ENCODE measurements around the gene CMSS1.

The CMSS1 gene

DNA sequence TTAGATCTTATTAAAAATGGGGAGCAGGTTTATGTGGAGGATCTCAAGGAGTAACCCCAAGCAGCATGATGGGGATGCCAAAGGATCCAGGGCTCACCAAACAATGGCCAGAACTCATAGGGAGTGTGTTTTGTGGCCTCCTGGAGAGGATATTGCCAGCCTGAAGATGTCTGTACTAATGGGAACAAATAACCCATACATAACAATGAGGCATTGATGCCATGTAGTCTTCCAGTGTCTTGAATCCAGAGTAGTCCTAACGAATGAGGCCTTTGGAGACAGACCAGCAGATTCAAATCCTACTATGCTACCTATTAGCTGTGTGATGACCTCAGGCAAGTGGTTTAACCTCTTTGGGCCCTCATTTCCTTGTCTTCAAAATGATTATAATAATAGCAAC, 45.0 kb upstream of the CMSS1 start:
- TF ChIP-seq, protein P1, sequence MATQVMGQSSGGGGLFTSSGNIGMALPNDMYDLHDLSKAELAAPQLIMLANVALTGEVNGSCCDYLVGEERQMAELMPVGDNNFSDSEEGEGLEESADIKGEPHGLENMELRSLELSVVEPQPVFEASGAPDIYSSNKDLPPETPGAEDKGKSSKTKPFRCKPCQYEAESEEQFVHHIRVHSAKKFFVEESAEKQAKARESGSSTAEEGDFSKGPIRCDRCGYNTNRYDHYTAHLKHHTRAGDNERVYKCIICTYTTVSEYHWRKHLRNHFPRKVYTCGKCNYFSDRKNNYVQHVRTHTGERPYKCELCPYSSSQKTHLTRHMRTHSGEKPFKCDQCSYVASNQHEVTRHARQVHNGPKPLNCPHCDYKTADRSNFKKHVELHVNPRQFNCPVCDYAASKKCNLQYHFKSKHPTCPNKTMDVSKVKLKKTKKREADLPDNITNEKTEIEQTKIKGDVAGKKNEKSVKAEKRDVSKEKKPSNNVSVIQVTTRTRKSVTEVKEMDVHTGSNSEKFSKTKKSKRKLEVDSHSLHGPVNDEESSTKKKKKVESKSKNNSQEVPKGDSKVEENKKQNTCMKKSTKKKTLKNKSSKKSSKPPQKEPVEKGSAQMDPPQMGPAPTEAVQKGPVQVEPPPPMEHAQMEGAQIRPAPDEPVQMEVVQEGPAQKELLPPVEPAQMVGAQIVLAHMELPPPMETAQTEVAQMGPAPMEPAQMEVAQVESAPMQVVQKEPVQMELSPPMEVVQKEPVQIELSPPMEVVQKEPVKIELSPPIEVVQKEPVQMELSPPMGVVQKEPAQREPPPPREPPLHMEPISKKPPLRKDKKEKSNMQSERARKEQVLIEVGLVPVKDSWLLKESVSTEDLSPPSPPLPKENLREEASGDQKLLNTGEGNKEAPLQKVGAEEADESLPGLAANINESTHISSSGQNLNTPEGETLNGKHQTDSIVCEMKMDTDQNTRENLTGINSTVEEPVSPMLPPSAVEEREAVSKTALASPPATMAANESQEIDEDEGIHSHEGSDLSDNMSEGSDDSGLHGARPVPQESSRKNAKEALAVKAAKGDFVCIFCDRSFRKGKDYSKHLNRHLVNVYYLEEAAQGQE (IDR thresholded peaks at IDR 0.05; ENCODE audit: insufficient read depth in 1 of 2, low read depth in 2 of 2, low read length in 2 of 2) = no peak
- TF ChIP-seq SIN3A (IDR thresholded peaks at IDR 0.05; ENCODE audit: borderline replicate concordance, insufficient read depth, low read length) = no peak
- no peak for TF ChIP-seq POLR2AphosphoS5 (IDR thresholded peaks at IDR 0.05; ENCODE audit: low read depth, low read length)
- TF ChIP-seq TAF1 (IDR thresholded peaks at IDR 0.05; ENCODE audit: borderline replicate concordance, insufficient read depth, low read length) = no peak
- no peak for TF ChIP-seq FOXP2 (optimal IDR thresholded peaks at IDR 0.05; ENCODE audit: borderline replicate concordance, extremely low read depth, extremely low read length, insufficient read depth)

GRCh38 chr3:99774467-99774866, 43.2 kb upstream of the CMSS1 start:
- TF ChIP-seq, protein P1 (IDR thresholded peaks at IDR 0.05; ENCODE audit: insufficient read depth in 1 of 2, low read depth in 2 of 2, low read length in 2 of 2) = no peak
- TF ChIP-seq POLR2AphosphoS5 (IDR thresholded peaks at IDR 0.05; ENCODE audit: low read depth, low read length) (no peak), TAF1 (IDR thresholded peaks at IDR 0.05; ENCODE audit: borderline replicate concordance, insufficient read depth, low read length) (no peak), SIN3A (IDR thresholded peaks at IDR 0.05; ENCODE audit: borderline replicate concordance, insufficient read depth, low read length) (no peak), FOXP2 (optimal IDR thresholded peaks at IDR 0.05; ENCODE audit: borderline replicate concordance, extremely low read depth, extremely low read length, insufficient read depth) (no peak)

DNA sequence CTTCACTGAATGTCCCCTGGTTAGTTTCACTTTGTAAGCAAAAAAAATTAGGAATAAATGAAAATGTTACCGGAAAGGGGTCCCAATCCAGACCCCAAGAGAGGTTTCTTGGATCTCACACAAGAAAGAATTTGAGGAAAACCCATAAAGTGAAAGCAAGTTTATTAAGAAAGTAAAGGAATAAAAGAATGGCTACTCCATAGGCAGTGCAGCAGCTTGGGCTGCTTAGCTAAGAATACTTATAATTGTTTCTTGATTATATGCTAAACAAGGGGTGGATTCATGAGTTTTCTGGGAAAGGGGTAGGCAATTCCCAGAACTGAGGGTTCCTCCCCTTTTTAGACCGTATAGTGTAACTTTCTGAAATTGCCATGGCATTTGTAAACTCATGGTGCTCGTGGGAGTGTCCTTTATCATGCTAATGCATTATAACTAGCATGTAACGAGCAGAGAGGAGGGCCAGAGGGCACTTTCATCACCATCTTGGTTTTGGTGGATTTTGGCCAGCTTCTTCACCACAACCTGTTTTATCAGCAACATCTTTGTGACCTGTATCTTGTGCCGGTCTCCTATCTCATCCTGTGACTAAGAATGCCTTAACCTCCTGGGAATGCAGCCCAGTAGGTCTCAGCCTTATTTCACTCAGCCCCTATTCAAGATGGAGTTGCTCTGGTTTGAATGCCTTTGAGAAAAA, 41.0 kb upstream of the CMSS1 start:
- TF ChIP-seq, protein P1 (IDR thresholded peaks at IDR 0.05; ENCODE audit: insufficient read depth in 1 of 2, low read depth in 2 of 2, low read length in 2 of 2) = no peak
- no peak for TF ChIP-seq SIN3A (IDR thresholded peaks at IDR 0.05; ENCODE audit: borderline replicate concordance, insufficient read depth, low read length)
- no peak for TF ChIP-seq POLR2AphosphoS5 (IDR thresholded peaks at IDR 0.05; ENCODE audit: low read depth, low read length)

DNA sequence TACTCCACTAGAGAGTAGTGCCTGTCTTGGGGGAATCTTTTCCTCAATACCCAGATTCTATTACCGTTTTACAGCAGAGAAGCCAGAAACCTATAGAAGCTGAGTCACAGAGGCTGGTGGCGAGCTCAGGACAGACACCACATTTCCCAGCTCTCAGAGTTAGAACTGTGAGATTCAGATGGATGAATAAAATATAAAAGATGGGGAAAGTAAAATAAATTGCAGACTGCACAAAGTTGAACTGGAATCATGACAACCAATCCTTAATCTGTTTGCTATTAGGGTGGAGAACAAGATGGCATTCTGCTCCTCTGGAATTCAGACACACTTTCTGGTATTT, 40.5 kb upstream of the CMSS1 start:
- TF ChIP-seq POLR2AphosphoS5 (IDR thresholded peaks at IDR 0.05; ENCODE audit: low read depth, low read length) = no peak
- TF ChIP-seq SIN3A (IDR thresholded peaks at IDR 0.05; ENCODE audit: borderline replicate concordance, insufficient read depth, low read length) = no peak
- no peak for TF ChIP-seq FOXP2 (optimal IDR thresholded peaks at IDR 0.05; ENCODE audit: borderline replicate concordance, extremely low read depth, extremely low read length, insufficient read depth)
- TF ChIP-seq, protein P1 (IDR thresholded peaks at IDR 0.05; ENCODE audit: insufficient read depth in 1 of 2, low read depth in 2 of 2, low read length in 2 of 2) = no peak
- TF ChIP-seq TAF1 (IDR thresholded peaks at IDR 0.05; ENCODE audit: borderline replicate concordance, insufficient read depth, low read length) = no peak

- TF ChIP-seq, protein P1 (IDR thresholded peaks at IDR 0.05; ENCODE audit: insufficient read depth in 1 of 2, low read depth in 2 of 2, low read length in 2 of 2) = no peak
Measured at GRCh38 chr3:99777708-99778107, 40.0 kb upstream of the CMSS1 start.
